ENCODE results near the gene MICAL2.

The MICAL2 gene

GRCh38 chr11:12110201-12110713 is at the start of gene MICAL2:
TSS of gene MICAL2 (plus strand) at chr11:12110590. CDS start at chr11:12162156, 51,566 bp downstream.
- DNase-seq = peak; percentile 82

- DNase-seq = no peak
Observed at GRCh38 chr11:12061851-12062560, 48.4 kb upstream of the MICAL2 start.

GRCh38 chr11:12063251-12063650 is 47.1 kb upstream of the MICAL2 start:
- no peak for DNase-seq

- DNase-seq = no peak
Observed at GRCh38 chr11:12064136-12064953, 46.0 kb upstream of the MICAL2 start.

GRCh38 chr11:12064954-12065280 is 45.5 kb upstream of the MICAL2 start:
- no peak for DNase-seq

- DNase-seq = no peak
Observed at GRCh38 chr11:12066056-12066798, 44.2 kb upstream of the MICAL2 start.

- DNase-seq = no peak
Observed at GRCh38 chr11:12066799-12067508, 43.4 kb upstream of the MICAL2 start.

GRCh38 chr11:12067796-12068357 is 42.5 kb upstream of the MICAL2 start:
- DNase-seq = no peak

GRCh38 chr11:12069066-12069676 is 41.2 kb upstream of the MICAL2 start:
- DNase-seq = no peak

GRCh38 chr11:12070446-12071267 is 39.7 kb upstream of the MICAL2 start:
- no peak for DNase-seq

GRCh38 chr11:12071574-12071973 is 38.8 kb upstream of the MICAL2 start:
- no peak for DNase-seq

GRCh38 chr11:12073436-12073835 is 37.0 kb upstream of the MICAL2 start:
- no peak for DNase-seq

GRCh38 chr11:12073886-12074285 is 36.5 kb upstream of the MICAL2 start:
- no peak for DNase-seq

- DNase-seq = no peak
Observed at GRCh38 chr11:12074529-12075195, 35.7 kb upstream of the MICAL2 start.

GRCh38 chr11:12075291-12075690 is 35.1 kb upstream of the MICAL2 start:
- DNase-seq = no peak

GRCh38 chr11:12075822-12076821 is 34.3 kb upstream of the MICAL2 start:
- DNase-seq = no peak

GRCh38 chr11:12076840-12077534 is 33.4 kb upstream of the MICAL2 start:
- DNase-seq = no peak

- no peak for DNase-seq
Observed at GRCh38 chr11:12077535-12078280, 32.7 kb upstream of the MICAL2 start.
